ENCODE measurements around the gene ACOT13.

DNA sequence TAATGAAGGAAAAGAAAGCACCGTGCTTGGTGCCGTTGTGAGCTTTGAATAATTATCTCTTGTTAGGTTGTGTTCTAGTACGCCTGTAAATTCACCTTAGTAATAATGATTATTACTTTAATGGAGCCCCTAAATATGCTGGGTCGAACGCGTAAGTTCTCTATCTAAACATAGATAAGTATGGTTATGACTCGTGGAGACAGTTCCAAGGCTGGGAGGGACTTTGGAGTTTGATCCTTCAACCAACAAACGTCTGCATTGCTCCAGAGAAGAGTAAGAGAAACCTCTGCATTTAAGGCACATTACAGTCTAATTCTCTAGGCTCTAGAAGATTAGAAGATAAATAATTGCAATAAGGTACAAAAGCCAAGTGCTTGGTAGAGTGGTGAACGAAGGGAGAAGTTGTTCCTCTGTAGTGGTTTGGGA, 514 bp downstream of the ACOT13 start:
- TF ChIP-seq, protein P1, sequence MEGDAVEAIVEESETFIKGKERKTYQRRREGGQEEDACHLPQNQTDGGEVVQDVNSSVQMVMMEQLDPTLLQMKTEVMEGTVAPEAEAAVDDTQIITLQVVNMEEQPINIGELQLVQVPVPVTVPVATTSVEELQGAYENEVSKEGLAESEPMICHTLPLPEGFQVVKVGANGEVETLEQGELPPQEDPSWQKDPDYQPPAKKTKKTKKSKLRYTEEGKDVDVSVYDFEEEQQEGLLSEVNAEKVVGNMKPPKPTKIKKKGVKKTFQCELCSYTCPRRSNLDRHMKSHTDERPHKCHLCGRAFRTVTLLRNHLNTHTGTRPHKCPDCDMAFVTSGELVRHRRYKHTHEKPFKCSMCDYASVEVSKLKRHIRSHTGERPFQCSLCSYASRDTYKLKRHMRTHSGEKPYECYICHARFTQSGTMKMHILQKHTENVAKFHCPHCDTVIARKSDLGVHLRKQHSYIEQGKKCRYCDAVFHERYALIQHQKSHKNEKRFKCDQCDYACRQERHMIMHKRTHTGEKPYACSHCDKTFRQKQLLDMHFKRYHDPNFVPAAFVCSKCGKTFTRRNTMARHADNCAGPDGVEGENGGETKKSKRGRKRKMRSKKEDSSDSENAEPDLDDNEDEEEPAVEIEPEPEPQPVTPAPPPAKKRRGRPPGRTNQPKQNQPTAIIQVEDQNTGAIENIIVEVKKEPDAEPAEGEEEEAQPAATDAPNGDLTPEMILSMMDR (IDR thresholded peaks at IDR 0.05; ENCODE audit: poor library complexity), result no peak
- TF ChIP-seq EZH2 (IDR thresholded peaks at IDR 0.05; ENCODE audit: borderline replicate concordance) (no peak), EZH2phosphoT487 (IDR thresholded peaks at IDR 0.05; ENCODE audit: low read depth, severe bottlenecking, unreplicated experiment) (no peak)

Data from hepatocyte (in vitro differentiated cells).